Chondrocyte (in vitro differentiated cells): Measurements from ENCODE around the gene HSPB1. TPM values are rescaled to one million over a fixed set of nuclear protein-coding genes. Genes with fewer than 3 reads are reported as not detected.
A peak's percentile ranks its signal among the peaks of the same experiment; 100 is the strongest.

Experiments used
- DNase-seq: peaks from one replicate; pipeline ENCODE4 v3.0.0; 2021; ENCODE audit warnings: mixed read lengths, low spot score
- H3K27ac Mint-ChIP-seq: one replicate; pipeline ENCODE4 v1.8.0; 2021; ENCODE audit warnings: mild to moderate bottlenecking, moderate library complexity, mixed read lengths; ENCODE audit not compliant: unreplicated experiment
- H3K27me3 Mint-ChIP-seq: 2 replicates; pipeline ENCODE4 v1.8.0; 2021; ENCODE audit warnings: low read depth, mixed read lengths
- H3K36me3 Mint-ChIP-seq: 2 replicates; pipeline ENCODE4 v1.8.0; 2021; ENCODE audit warnings: low read depth, mixed read lengths
- H3K4me1 Mint-ChIP-seq: 2 replicates; pipeline ENCODE4 v1.8.0; 2021; ENCODE audit warnings: low read depth, mild to moderate bottlenecking, mixed read lengths
- H3K4me3 Mint-ChIP-seq: one replicate; pipeline ENCODE4 v1.8.0; 2021; ENCODE audit warnings: mild to moderate bottlenecking, moderate library complexity, mixed read lengths; ENCODE audit not compliant: unreplicated experiment
- H3K9me3 Mint-ChIP-seq: 2 replicates; pipeline ENCODE4 v1.8.0; 2021; ENCODE audit warnings: low read depth, mixed read lengths
- CTCF ChIP-seq: fragments of 200-600 bp; sonication (generic); IDR thresholded peaks from 2 replicates; pipeline ENCODE4 v1.5.0; 2021; ENCODE audit warnings: antibody characterized with exemption, mild to moderate bottlenecking, moderate library complexity
- total RNA-seq: library from RNA; stranded (reverse); gene quantifications from 3 replicates; pipeline ENCODE4 v1.2.1, GENCODE V29; 2021

Gene HSPB1
- total RNA-seq, 1 donor from 2014 or later = 1,322 TPM

GRCh38 chr7:76281706-76282343 lies 20.6 kb upstream of the HSPB1 start:
- no peak for DNase-seq
- TF ChIP-seq CTCF = no peak
- H3K27ac Mint-ChIP-seq = no peak overlapping the region
- H3K4me1 Mint-ChIP-seq = peaks cover 13% of the 10 kb centered on the region
- H3K36me3 Mint-ChIP-seq = peaks cover 1% of the 10 kb centered on the region
- peaks cover 19% of the 10 kb centered on the region for H3K27me3 Mint-ChIP-seq
- H3K9me3 Mint-ChIP-seq = no peaks in the 10 kb centered on the region
- H3K4me3 Mint-ChIP-seq = peak overlapping the region; percentile 66

GRCh38 chr7:76282344-76283253 lies 19.9 kb upstream of the HSPB1 start:
- peaks cover 13% of the 10 kb centered on the region for H3K4me1 Mint-ChIP-seq

GRCh38 chr7:76283254-76284159 lies 19.0 kb upstream of the HSPB1 start:
- TF ChIP-seq CTCF = no peak
- H3K4me3 Mint-ChIP-seq = peak overlapping the region; percentile 59
- H3K4me1 Mint-ChIP-seq = peaks cover 13% of the 10 kb centered on the region
- H3K9me3 Mint-ChIP-seq = no peaks in the 10 kb centered on the region
- DNase-seq = no peak
- H3K27ac Mint-ChIP-seq = no peak overlapping the region
- peaks cover 1% of the 10 kb centered on the region for H3K36me3 Mint-ChIP-seq
- H3K27me3 Mint-ChIP-seq = peaks cover 17% of the 10 kb centered on the region

More at GRCh38 chr7:76282344-76283253, 19.9 kb upstream of the HSPB1 start:
- no peak overlapping the region for H3K27ac Mint-ChIP-seq
- no peak for TF ChIP-seq CTCF
- peak; percentile 77 for DNase-seq
- H3K27me3 Mint-ChIP-seq = peaks cover 19% of the 10 kb centered on the region
- peak overlapping the region; percentile 66 for H3K4me3 Mint-ChIP-seq
- H3K9me3 Mint-ChIP-seq = no peaks in the 10 kb centered on the region
- H3K36me3 Mint-ChIP-seq = peaks cover 1% of the 10 kb centered on the region

- no peaks in the 10 kb centered on the region for H3K9me3 Mint-ChIP-seq
- no peak overlapping the region for H3K4me3 Mint-ChIP-seq
- H3K36me3 Mint-ChIP-seq = peaks cover 1% of the 10 kb centered on the region
- no peak overlapping the region for H3K27ac Mint-ChIP-seq
- no peak for TF ChIP-seq CTCF
- peak; percentile 93 for DNase-seq
- peaks cover 21% of the 10 kb centered on the region for H3K4me1 Mint-ChIP-seq
- peaks cover 9% of the 10 kb centered on the region for H3K27me3 Mint-ChIP-seq
Measured at GRCh38 chr7:76285604-76286374, 16.7 kb upstream of the HSPB1 start.
